ENCODE data around the gene RAC3.

Gene RAC3

GRCh38 chr17:82081966-82082365 lies 50.5 kb downstream of the RAC3 start:
- Histone ChIP-seq H3K27ac (ENCODE audit: low read depth, low read length, severe bottlenecking) (no peak overlapping the region), H3K4me3 (ENCODE audit: extremely low read depth, insufficient read depth, low read length, poor library complexity, severe bottlenecking) (no peak overlapping the region), H3K9me3 (ENCODE audit: control insufficient read depth, low read length) (no peaks in the 10 kb centered on the region), H3K4me1 (ENCODE audit: control insufficient read depth, insufficient read depth, low read length, poor library complexity, severe bottlenecking) (no peaks in the 10 kb centered on the region), H3K36me3 (ENCODE audit: control insufficient read depth, insufficient read depth, low read length) (peaks cover 92% of the 10 kb centered on the region)
- 97% methylated on average over 22 of the region's 22 CpGs for WGBS, 2 experiments (ENCODE audit: insufficient coverage in 2 of 2)

GRCh38 chr17:82082456-82082855 lies 51.0 kb downstream of the RAC3 start:
- Histone ChIP-seq H3K4me1 (ENCODE audit: control insufficient read depth, insufficient read depth, low read length, poor library complexity, severe bottlenecking) (no peaks in the 10 kb centered on the region), H3K36me3 (ENCODE audit: control insufficient read depth, insufficient read depth, low read length) (peaks cover 96% of the 10 kb centered on the region), H3K9me3 (ENCODE audit: control insufficient read depth, low read length) (no peaks in the 10 kb centered on the region), H3K27ac (ENCODE audit: low read depth, low read length, severe bottlenecking) (no peak overlapping the region), H3K4me3 (ENCODE audit: extremely low read depth, insufficient read depth, low read length, poor library complexity, severe bottlenecking) (no peak overlapping the region)
- WGBS, 2 experiments (ENCODE audit: insufficient coverage in 2 of 2) = 96 to 98% methylated on average over 17 to 19 of the region's 19 CpGs

GRCh38 chr17:82083009-82083408 lies 51.5 kb downstream of the RAC3 start:
- 93 to 98% methylated on average over 23 to 24 of the region's 24 CpGs for WGBS, 2 experiments (ENCODE audit: insufficient coverage in 2 of 2)
- Histone ChIP-seq H3K36me3 (ENCODE audit: control insufficient read depth, insufficient read depth, low read length) (peaks cover 96% of the 10 kb centered on the region), H3K27ac (ENCODE audit: low read depth, low read length, severe bottlenecking) (no peak overlapping the region), H3K4me1 (ENCODE audit: control insufficient read depth, insufficient read depth, low read length, poor library complexity, severe bottlenecking) (no peaks in the 10 kb centered on the region), H3K9me3 (ENCODE audit: control insufficient read depth, low read length) (no peaks in the 10 kb centered on the region), H3K4me3 (ENCODE audit: extremely low read depth, insufficient read depth, low read length, poor library complexity, severe bottlenecking) (no peak overlapping the region)

Measured in mesodermal cell (in vitro differentiated cells).